Measurements from ENCODE around the gene RNASE7.

RNASE7 gene

DNA sequence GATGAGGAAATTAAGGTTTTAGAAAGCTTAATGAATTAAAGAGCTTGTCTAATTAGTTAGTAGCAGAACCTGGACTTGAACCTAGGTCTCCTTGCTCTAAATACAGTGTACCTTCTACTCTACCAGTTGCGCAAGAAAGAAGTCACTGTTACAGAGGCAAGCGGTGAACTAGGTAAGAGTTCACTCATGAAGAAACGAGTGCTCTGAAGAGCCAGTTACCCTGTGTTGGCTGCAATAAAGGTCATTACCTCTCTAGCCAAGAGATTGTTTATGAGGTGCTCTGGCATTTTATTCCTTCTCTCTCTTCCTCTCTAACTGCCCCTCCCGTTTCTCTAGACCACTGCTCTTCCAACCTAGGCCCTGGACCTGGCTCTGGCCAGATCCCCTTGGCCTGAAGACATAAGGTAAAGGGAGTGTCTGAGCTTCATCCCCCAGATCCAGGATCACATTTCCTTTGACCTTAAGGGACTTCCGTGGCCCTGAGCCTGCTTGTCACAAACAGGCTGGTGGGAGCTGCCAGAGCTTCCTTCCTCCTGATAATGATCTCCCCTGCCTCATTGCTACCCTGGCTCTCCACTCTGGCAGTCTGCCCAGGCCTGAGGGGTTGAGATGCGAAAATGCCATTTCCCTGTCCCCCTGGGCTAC lies 1.9 kb downstream of the RNASE7 start:
- no peak for DNase-seq

DNA sequence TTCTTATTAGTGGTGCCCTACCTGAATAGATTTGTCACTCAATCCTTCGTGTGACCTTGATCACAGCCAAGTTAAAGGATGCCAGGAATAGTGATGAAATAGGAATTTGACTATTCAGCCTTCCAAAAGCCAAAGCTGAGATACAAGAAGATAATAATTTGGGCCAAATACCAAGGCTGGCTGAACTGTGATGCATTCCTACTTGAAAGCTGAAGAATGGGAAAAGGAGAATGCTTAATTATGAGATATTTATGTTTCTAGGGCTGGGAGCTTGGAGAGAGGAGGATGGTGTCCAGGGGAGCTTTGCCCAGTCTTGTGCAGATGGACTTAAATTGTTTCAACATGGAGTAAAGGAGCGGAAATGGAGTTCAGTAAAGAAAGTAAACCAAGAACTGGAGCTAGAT lies 5.2 kb downstream of the RNASE7 start:
- no peak for DNase-seq

DNA sequence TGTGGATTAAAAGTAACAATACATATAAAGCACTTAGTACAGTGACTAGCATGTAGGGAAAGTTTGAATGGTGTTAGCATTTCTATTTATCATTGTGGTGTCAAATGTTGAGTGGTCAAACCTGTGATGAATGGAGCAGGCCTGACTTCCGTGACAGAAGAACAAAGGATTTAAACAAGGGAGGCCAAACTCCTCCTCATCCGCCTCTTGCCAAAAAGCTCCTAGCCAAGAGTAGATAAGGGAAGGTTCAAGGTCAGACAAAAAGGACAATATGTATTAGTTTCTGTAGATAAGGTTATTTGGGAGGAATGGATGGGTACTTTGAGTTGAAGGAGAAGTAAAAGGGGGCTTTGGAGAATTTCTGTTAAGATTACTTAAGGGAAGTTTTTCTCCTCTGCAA lies 6.5 kb downstream of the RNASE7 start:
- DNase-seq, result no peak

GRCh38 chr14:21049271-21049673 lies 7.1 kb downstream of the RNASE7 start:
- DNase-seq, result no peak

DNA sequence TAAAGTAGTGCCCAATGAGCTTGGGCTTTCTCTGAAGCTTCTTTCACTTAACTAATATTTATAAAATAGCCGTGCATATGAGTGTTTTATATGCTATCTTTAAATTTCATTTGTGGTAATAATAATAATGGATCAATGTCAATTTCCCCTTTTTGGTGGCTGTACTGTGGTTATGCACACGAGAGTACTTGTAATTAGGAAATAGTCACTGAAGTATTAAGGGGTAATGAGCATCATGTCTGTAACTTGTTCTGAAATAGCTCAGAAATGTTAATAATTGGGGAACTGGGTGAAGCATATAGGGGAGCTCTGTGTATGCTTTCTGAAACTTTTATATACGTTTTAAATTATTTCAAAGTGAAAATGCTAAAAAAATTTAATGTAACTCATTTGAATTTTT lies 8.4 kb downstream of the RNASE7 start:
- DNase-seq, result no peak

- no peak for DNase-seq
Measured at GRCh38 chr14:21053184-21054122, 11.3 kb downstream of the RNASE7 start.

DNA sequence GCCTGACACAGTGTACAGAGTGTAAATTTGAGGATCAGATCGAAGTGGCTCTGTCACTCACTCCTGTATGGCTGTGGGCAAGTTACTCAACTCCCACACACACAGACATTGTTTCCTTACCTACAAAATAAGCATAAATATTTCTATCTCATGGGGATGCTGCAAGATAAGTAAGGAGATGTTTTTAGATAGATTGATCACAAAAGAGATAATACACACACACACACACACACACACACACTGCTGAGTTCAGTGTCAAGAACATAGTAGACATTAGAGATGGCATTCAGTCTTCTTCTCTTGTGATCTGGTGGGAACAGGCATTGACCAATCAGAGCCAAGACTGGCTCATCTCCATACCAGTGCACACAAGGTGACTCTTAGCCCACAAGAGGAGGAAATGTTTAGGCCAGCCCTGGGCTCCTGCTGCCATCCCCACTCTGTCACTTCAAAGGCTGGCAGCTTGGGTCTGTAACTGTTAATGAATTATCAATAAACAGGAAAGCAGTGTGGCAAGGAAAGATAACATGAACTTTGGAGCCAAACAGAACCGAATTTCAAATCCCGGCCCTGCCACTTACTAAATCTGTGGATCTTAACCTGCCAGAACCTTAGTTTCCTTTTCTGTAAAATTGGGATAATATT lies 12.1 kb downstream of the RNASE7 start:
- DNase-seq, result no peak

- DNase-seq, result no peak
Measured at GRCh38 chr14:21054768-21055145, 12.6 kb downstream of the RNASE7 start.

DNA sequence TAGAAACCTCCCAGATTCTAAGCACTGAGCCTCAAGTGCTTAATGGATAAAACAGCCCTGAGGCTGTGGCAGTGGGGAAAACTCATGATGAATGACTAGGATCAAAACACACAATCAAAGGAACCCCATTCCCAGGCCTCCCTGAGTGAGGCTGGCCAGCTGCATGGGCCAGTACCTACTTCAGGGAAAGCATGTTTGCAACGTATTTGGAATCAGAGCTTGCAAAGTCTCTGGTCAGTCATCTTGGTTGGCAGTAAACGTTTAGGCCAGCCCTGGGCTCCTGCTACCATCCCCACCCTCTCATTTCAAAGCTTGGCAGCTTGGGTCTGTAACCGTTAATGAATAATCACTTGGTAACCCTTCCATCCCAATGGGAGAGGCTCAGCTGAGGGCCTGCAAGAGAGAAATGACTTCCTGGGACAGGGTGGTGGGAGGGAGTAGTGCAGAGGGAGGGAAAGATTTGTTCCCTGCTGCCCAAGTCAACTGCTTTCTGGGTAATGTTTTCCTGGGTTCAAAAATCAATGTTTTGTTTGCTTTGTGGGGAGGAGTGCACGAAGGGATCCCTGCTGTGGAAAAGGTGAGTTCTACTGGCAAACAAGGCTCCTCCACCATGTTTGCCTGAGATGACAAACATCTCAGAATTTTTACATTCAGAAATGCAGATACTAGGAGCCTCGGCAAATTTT lies 13.4 kb downstream of the RNASE7 start:
- DNase-seq, result no peak

DNA sequence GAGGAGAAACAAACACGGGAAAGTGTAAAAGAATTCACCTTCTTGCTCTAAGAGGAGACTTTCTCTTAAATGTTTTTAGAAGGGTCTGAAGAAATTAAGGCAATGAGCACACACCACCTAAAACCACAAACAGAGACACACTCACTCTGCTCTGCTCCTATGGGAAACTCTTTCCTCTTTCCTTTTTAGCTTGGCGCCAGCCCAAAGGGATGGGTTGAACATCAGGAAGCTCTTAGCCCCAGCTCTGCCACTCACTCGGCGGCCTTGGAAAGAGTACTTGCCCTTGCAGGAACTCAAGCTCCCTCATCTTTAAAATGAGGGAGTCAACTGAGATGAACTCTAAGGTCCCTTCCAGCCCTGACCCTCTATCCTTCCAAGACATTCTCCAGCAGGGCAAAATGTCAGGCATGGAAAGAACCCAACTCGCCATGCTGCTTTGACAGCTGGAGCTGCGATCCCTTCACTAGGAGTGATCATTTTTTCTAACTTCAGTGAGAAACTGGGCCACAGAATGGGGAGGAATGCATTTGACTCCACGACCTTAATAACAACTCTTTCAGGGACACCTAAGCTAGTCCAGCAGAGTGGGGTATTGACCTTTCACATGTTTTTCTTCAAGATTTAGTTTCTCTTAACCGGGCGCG lies 14.5 kb downstream of the RNASE7 start:
- DNase-seq, result no peak

DNA sequence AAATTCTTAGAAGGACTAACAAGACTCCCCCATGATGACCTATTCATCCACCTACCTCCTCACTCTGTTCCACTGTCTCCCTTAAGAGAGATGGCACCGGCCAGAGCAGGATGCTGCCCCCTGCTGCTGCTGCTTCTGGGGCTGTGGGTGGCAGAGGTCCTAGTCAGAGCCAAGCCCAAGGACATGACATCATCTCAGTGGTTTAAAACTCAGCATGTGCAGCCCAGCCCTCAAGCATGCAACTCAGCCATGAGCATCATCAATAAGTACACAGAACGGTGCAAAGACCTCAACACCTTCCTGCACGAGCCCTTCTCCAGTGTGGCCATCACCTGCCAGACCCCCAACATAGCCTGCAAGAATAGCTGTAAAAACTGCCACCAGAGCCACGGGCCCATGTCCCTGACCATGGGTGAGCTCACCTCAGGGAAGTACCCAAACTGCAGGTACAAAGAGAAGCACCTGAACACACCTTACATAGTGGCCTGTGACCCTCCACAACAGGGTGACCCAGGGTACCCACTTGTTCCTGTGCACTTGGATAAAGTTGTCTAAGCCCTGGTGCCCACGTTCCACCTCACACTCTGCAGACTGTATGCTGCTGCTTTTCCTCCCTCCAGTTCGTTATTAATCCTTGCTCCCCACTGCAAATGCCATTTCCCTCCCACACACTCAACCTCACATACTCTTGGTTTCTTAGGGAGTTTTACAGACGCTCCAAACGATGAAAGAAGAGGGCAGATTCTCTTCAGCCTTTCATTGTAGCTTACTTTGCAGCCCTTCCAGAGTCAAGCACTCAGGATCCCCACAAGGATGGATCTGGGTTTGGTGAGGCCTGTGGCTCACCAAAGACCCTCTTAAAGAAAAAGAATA lies 15.9 kb downstream of the RNASE7 start, which contains the start of gene RNASE8:
Gene RNASE8 (plus strand): TSS at position 20 of the 873 bp plus-strand sequence. CDS start 71 bp downstream, at position 91.
- no peak for DNase-seq

DNA sequence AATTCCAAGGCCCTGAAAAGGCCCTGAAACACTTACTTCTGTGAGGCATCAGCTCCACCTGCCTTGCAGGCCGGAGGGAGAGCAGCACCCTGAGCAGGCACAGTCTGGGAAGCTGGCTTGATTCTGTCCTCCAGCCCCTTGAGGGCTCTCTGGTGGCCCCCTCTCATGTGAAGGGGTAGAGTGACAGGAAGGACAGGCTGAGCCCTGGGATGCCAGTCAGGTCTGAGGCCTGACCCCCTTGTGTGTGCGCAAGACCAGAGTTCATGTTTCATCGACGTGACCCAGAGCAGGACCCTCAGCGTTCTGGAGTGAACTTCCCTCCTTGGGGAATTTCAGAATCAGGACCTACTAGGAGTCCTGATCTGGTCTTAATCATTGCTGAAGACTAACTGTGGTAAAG lies 16.7 kb downstream of the RNASE7 start:
- DNase-seq, result no peak

DNA sequence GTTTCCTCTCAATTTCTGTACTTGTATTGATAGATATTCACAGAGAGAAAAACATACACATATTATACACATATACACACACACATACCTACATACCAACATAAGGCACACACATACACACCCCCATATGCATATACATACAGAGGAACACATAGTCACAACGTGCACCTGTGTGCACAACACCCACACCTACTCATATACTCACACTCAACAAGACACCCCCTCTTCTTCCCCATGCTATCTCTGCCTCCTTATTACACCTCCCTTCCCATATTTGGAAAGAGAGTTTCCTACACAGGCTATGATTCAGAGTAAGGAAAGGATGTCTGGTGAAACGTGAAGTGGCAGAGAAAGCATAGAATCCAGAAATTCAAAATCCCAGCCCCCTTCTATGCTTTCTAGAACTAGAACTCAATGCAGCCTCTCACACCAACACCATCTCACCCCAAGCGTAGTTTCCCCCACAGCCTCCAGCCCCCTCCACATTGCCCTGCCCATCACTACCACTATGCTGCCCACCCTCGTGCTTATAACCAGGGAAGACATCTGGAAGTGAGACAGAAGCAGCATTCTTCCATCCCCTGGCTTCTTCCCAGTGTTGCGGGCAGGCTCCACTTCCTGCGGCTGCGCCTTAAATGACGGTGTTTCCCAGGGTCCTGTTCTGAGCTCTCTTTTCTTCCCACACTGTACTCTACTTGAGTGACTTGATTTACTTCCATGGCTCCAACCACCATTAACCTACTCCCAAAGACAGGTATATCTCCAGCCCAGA lies 17.9 kb downstream of the RNASE7 start:
- DNase-seq, result no peak

DNA sequence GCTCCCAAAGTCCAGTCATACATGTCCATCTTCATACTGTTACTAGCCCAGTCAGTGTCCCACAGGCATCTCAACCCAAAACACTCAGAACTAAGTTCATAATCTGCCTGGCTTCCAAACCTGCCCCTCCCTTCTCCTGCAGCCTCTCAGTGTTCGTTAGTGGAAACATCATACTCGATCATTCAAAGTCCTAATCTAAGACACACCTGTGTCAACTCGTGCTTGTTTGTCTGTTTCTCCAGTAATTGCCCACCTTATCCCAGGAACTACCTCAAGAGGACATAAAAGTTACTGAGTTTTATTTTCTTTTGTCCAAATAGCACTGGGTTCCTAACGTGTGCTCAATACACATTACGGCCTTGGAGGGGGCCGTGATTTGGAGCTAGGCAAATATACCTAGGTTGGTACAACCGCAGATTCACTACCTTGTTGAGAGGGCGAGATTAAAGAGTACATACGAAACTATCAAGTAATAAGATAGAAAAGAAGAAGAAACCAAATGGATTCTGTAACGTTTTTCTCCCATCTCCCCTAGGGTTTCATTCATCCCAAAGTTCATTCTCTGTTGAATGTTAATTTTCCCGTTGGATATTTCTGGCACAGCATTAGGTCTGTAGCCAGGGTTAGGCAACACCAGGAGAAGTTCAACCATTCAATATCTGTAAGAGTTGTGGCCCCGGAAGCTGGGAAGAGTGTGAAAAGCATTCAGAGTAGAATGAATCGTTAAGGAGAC lies 18.6 kb downstream of the RNASE7 start:
- no peak for DNase-seq

DNA sequence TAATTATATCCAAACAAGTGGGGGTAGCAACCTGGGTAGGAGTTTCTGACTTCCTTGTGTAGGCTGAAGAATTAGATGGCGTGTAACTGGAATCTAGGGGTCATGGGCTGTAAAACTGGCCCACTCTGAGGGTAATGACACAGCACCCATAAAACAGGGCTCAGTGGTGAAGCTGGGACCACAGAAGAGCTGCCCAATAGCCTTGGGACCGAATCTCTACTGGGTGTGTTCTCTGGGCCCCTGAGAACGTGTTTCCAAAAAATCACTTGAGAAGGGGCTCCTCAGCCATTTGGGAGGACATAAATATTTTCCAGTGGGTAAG lies 19.1 kb downstream of the RNASE7 start:
- DNase-seq, result no peak

GRCh38 chr14:21063479-21063878 lies 21.3 kb downstream of the RNASE7 start:
- DNase-seq, result no peak

- no peak for DNase-seq
Measured at GRCh38 chr14:21066882-21067502, 24.8 kb downstream of the RNASE7 start.

- DNase-seq, result peak; percentile 72
Measured at GRCh38 chr14:21068521-21069387, 26.6 kb downstream of the RNASE7 start.
